H1 (cell line): ENCODE measurements around the gene BICD1. TPM values are rescaled to one million over a fixed set of nuclear protein-coding genes. Genes with fewer than 3 reads are reported as not detected.

ENCODE experiments used
- CTCF ChIA-PET: fragments of 300-600 bp; sonication (Branson Sonifier 250); formaldehyde crosslinking; loops from one replicate; lab custom pipeline; 2021; ENCODE audit not compliant: partially characterized antibody; lab: Charles Lee
- POLR2A ChIA-PET: fragments of 300-600 bp; sonication (Branson Sonifier 250); formaldehyde crosslinking; loops from one replicate; lab custom pipeline; 2021; ENCODE audit warnings: inconsistent platforms; ENCODE audit not compliant: partially characterized antibody; lab: Charles Lee
- DNase-seq, 2 experiments: peaks; one replicate each; pipeline versions ENCODE4 v3.0.0 to v3.0.0-alpha.2; 2010 to 2022; ENCODE audit warnings: low spot score in 2 of 2, low read depth in 1 of 2, mixed read lengths in 1 of 2
- FAIRE-seq: peaks from 2 replicates; lab custom pipeline; 2011; peaks lifted over from hg19 to GRCh38; lab: Jason Lieb, UNC
- H2AFZ ChIP-seq: 2 replicates; pipeline ENCODE4 v1.8.1; 2012; ENCODE audit warnings: low read length, inconsistent platforms
- H2AK5ac ChIP-seq: 2 replicates; pipeline ENCODE4 v1.6.1; 2013; ENCODE audit warnings: low read depth, low read length
- H2BK120ac ChIP-seq: replicated peaks from 2 replicates; pipeline ENCODE3; 2013; ENCODE audit warnings: low read depth, low read length, inconsistent platforms
- H2BK12ac ChIP-seq: 2 replicates; pipeline ENCODE4 v1.6.1; 2013; ENCODE audit warnings: low read depth, low read length
- H2BK15ac ChIP-seq: 2 replicates; pipeline ENCODE4 v1.6.1; 2013; ENCODE audit warnings: low read length
- H2BK20ac ChIP-seq: 2 replicates; pipeline ENCODE4 v1.6.1; 2013; ENCODE audit warnings: low read length
- H2BK5ac ChIP-seq: 2 replicates; pipeline ENCODE4 v1.6.1; 2013; ENCODE audit warnings: low read depth, low read length
- H3K14ac ChIP-seq: 2 replicates; pipeline ENCODE4 v1.6.1; 2013; ENCODE audit warnings: inconsistent platforms; ENCODE audit not compliant: insufficient read length
- H3K18ac ChIP-seq: 2 replicates; pipeline ENCODE4 v1.6.1; 2013; ENCODE audit warnings: low read length; ENCODE audit errors: extremely low read depth
- H3K23ac ChIP-seq: 2 replicates; pipeline ENCODE4 v1.6.1; 2013; ENCODE audit warnings: inconsistent platforms; ENCODE audit not compliant: insufficient read length
- H3K23me2 ChIP-seq: 2 replicates; pipeline ENCODE4 v1.6.1; 2013; ENCODE audit warnings: low read depth, low read length
- H3K27ac ChIP-seq: 2 replicates; pipeline ENCODE4 v1.6.1; 2011; ENCODE audit warnings: low read depth, low read length, inconsistent platforms
- H3K27me3 ChIP-seq, 4 experiments: replicated peaks in 1 of 4; 1 replicate in 1 of 4; 2 replicates in 3 of 4; pipeline versions ENCODE4 v1.6.1 to v1.8.1; 2011 to 2013; ENCODE audit warnings: low read length in 3 of 4, mild to moderate bottlenecking in 3 of 4, inconsistent platforms in 2 of 4, mixed read lengths in 2 of 4, moderate library complexity in 1 of 4; ENCODE audit not compliant: control insufficient read depth in 3 of 4, insufficient read depth in 3 of 4; ENCODE audit errors: extremely low read depth in 1 of 4
- H3K36me3 ChIP-seq, 4 experiments: 2 replicates each; pipeline versions ENCODE4 v1.6.1 to v1.8.1; 2011 to 2013; ENCODE audit warnings: mild to moderate bottlenecking in 4 of 4, low read length in 3 of 4, moderate library complexity in 2 of 4, control low read depth in 1 of 4, inconsistent platforms in 1 of 4; ENCODE audit not compliant: insufficient read depth in 4 of 4, control insufficient read depth in 2 of 4
- H3K4ac ChIP-seq: replicated peaks from 2 replicates; pipeline ENCODE3; 2013; ENCODE audit warnings: low read length, low read depth, mixed read lengths, inconsistent platforms; ENCODE audit not compliant: insufficient read length
- H3K4me1 ChIP-seq, 4 experiments: replicated peaks in 1 of 4; 1 replicate in 1 of 4; 2 replicates in 3 of 4; pipeline versions ENCODE4 v1.6.1 to v1.8.1; 2011 to 2013; ENCODE audit warnings: low read length in 3 of 4, inconsistent platforms in 2 of 4, mixed read lengths in 1 of 4; ENCODE audit not compliant: insufficient read depth in 4 of 4, control insufficient read depth in 3 of 4
- H3K4me2 ChIP-seq, 2 experiments: 2 replicates each; pipeline versions ENCODE4 v1.6.1 to v1.8.1; 2011 to 2013; ENCODE audit warnings: low read depth in 2 of 2, low read length in 2 of 2, control low read depth in 1 of 2, inconsistent platforms in 1 of 2, mild to moderate bottlenecking in 1 of 2; ENCODE audit not compliant: insufficient read depth in 1 of 2
- H3K4me3 ChIP-seq, 4 experiments: fragments of 200-600, 300-600 bp in 1 of 4; sonication (generic), shearing (Covaris generic), sonication (Bioruptor Twin) in 1 of 4; 2 replicates each; pipeline versions ENCODE4 v1.5.1 to v1.8.1; 2011 to 2016; ENCODE audit warnings: low read length in 4 of 4, low read depth in 3 of 4, control low read depth in 2 of 4, inconsistent platforms in 2 of 4, mild to moderate bottlenecking in 2 of 4, mixed read lengths in 1 of 4, moderate library complexity in 1 of 4; ENCODE audit not compliant: insufficient read depth in 2 of 4; ENCODE audit errors: extremely low read depth in 1 of 4
- H3K56ac ChIP-seq: replicated peaks from 2 replicates; pipeline ENCODE3; 2013; ENCODE audit warnings: low read depth, mild to moderate bottlenecking, mixed read lengths, low read length, inconsistent platforms; ENCODE audit not compliant: insufficient read length
- H3K79me1 ChIP-seq: 2 replicates; pipeline ENCODE4 v1.6.1; 2013; ENCODE audit warnings: low read depth, low read length, control low read depth
- H3K79me2 ChIP-seq, 2 experiments: 2 replicates each; pipeline versions ENCODE4 v1.6.1 to v1.8.1; 2012 to 2013; ENCODE audit warnings: low read length in 2 of 2, mild to moderate bottlenecking in 2 of 2, inconsistent platforms in 1 of 2; ENCODE audit not compliant: insufficient read depth in 2 of 2, control insufficient read depth in 1 of 2
- H3K9ac ChIP-seq, 4 experiments: replicated peaks in 1 of 4; 1 replicate in 1 of 4; 2 replicates in 3 of 4; pipeline versions ENCODE4 v1.6.1 to v1.8.1; 2011 to 2013; ENCODE audit warnings: low read depth in 3 of 4, low read length in 3 of 4, control low read depth in 2 of 4, mild to moderate bottlenecking in 2 of 4, moderate library complexity in 2 of 4, inconsistent platforms in 1 of 4; ENCODE audit errors: extremely low read depth in 1 of 4
- H3K9me3 ChIP-seq, 2 experiments: 2 replicates each; pipeline versions ENCODE4 v1.6.1 to v1.8.1; 2012 to 2013; ENCODE audit warnings: mild to moderate bottlenecking in 2 of 2, moderate library complexity in 2 of 2, control low read depth in 1 of 2, inconsistent platforms in 1 of 2, low read depth in 1 of 2, low read length in 1 of 2, mixed read lengths in 1 of 2; ENCODE audit not compliant: insufficient read depth in 2 of 2
- H4K20me1 ChIP-seq, 2 experiments: replicated peaks in 1 of 2; 2 replicates each; pipeline versions ENCODE3 to v1.8.1; 2011 to 2013; ENCODE audit warnings: inconsistent platforms in 2 of 2, low read length in 2 of 2, mild to moderate bottlenecking in 1 of 2; ENCODE audit not compliant: insufficient read depth in 2 of 2, control insufficient read depth in 1 of 2
- H4K5ac ChIP-seq: 2 replicates; pipeline ENCODE4 v1.6.1; 2013; ENCODE audit warnings: low read length, low read depth, mixed read lengths, inconsistent platforms; ENCODE audit not compliant: insufficient read length
- H4K8ac ChIP-seq: 2 replicates; pipeline ENCODE4 v1.8.0; 2013; ENCODE audit warnings: mild to moderate bottlenecking, moderate library complexity, low read length, inconsistent platforms; ENCODE audit not compliant: insufficient read depth; ENCODE audit errors: extremely low read depth
- H4K91ac ChIP-seq: replicated peaks from 2 replicates; pipeline ENCODE3; 2013; ENCODE audit warnings: low read length, mixed read lengths, inconsistent platforms; ENCODE audit not compliant: insufficient read length
- CBX8 ChIP-seq: fragments of 300-800, 300-1000 bp; sonication (generic); IDR thresholded peaks from 2 replicates; pipeline ENCODE4 v1.7.1; 2016; ENCODE audit warnings: low read depth, low read length, borderline replicate concordance
- EZH2 ChIP-seq: fragments of 200-600 bp; sonication (generic); IDR thresholded peaks from 2 replicates; pipeline ENCODE4 v1.7.1; 2012; ENCODE audit warnings: low read depth, mild to moderate bottlenecking, moderate library complexity, low read length, inconsistent platforms; ENCODE audit not compliant: severe bottlenecking
- GABPA ChIP-seq: IDR thresholded peaks from 2 replicates; pipeline ENCODE4 v1.6.1; 2011; ENCODE audit warnings: mild to moderate bottlenecking, low read length, moderate library complexity, borderline replicate concordance; ENCODE audit not compliant: insufficient read depth
- GTF2F1 ChIP-seq: IDR thresholded peaks from 2 replicates; pipeline ENCODE4 v1.6.1; 2012; ENCODE audit warnings: low read depth, low read length, improper control_type of control experiment, borderline replicate concordance
- HDAC2 ChIP-seq, 2 experiments: fragments of 300-600 bp in 1 of 2; sonication (generic) in 1 of 2; IDR thresholded peaks; 2 replicates each; pipeline ENCODE4 v1.6.1; 2011 to 2012; ENCODE audit warnings: low read depth in 2 of 2, low read length in 2 of 2, mild to moderate bottlenecking in 2 of 2, moderate library complexity in 2 of 2, borderline replicate concordance in 1 of 2, inconsistent platforms in 1 of 2
- JUND ChIP-seq: IDR thresholded peaks from 2 replicates; pipeline ENCODE4 v1.6.1; 2011; ENCODE audit warnings: mild to moderate bottlenecking, improper control_type of control experiment, low read length
- KDM4A ChIP-seq: IDR thresholded peaks from one replicate; pipeline ENCODE4 v1.7.1; 2012; ENCODE audit warnings: low read depth, mild to moderate bottlenecking, moderate library complexity, low read length, inconsistent platforms; ENCODE audit not compliant: severe bottlenecking
- KDM5A ChIP-seq: fragments of 200-600 bp; IDR thresholded peaks from 2 replicates; pipeline ENCODE4 v1.7.1; 2012; ENCODE audit warnings: mild to moderate bottlenecking, low read length, inconsistent platforms, mixed read lengths
- NANOG ChIP-seq: IDR thresholded peaks from 2 replicates; pipeline ENCODE4 v1.6.1; 2011; ENCODE audit warnings: low read length, low read depth, mild to moderate bottlenecking, inconsistent platforms; ENCODE audit not compliant: insufficient read depth, poor library complexity, severe bottlenecking
- PHF8 ChIP-seq: fragments of 200-600 bp; sonication (generic); conservative IDR thresholded peaks from 2 replicates; pipeline ENCODE4 v1.7.1; 2012; ENCODE audit warnings: low read depth, mild to moderate bottlenecking, inconsistent platforms, low read length, moderate library complexity
- RAD21 ChIP-seq, 2 experiments: IDR thresholded peaks in 1 of 2; conservative IDR thresholded peaks in 1 of 2; 2 replicates each; pipeline ENCODE4 v1.6.1; 2011; ENCODE audit warnings: low read depth in 2 of 2, low read length in 2 of 2, improper control_type of control experiment in 1 of 2, inconsistent platforms in 1 of 2, mild to moderate bottlenecking in 1 of 2, moderate library complexity in 1 of 2
- SAP30 ChIP-seq: fragments of 300-600 bp; sonication (generic); IDR thresholded peaks from 2 replicates; pipeline ENCODE4 v1.7.1; 2012; ENCODE audit warnings: low read length, moderate library complexity, mild to moderate bottlenecking, inconsistent platforms; ENCODE audit not compliant: insufficient read depth, insufficient replicate concordance
- SUZ12 ChIP-seq: fragments of 200-600 bp; sonication (generic); IDR thresholded peaks from 2 replicates; pipeline ENCODE4 v1.6.1; 2012; ENCODE audit warnings: mild to moderate bottlenecking, inconsistent platforms, low read length, moderate library complexity, mixed read lengths
- WGBS, 2 experiments: shearing (Covaris generic) in 1 of 2; methylation state at CpG; one replicate each; pipeline versions ENCODE4 v1.1.6 to v1.1.7; 2013 to 2015; ENCODE audit warnings: low lambda C conversion rate in 2 of 2, mixed read lengths in 2 of 2, inconsistent platforms in 1 of 2, low coverage in 1 of 2, missing lambda C conversion rate in 1 of 2; ENCODE audit not compliant: insufficient replicate concordance in 2 of 2, insufficient coverage in 1 of 2, insufficient read length in 1 of 2; ENCODE audit errors: extremely low coverage in 1 of 2, missing lambda C conversion rate in 1 of 2; 5-methylcytosine and 5-hydroxymethylcytosine counted together
- polyA plus RNA-seq, 7 experiments: library from polyadenylated mRNA; depleted of rRNA in 3 of 7; stranded (reverse) in 5 of 7; unstranded in 2 of 7; fragments of >200 nt in 5 of 7; fragments of 200-250 nt in 2 of 7; gene quantifications; 1 replicate in 5 of 7; 2 replicates in 1 of 7; 4 replicates in 1 of 7; pipeline versions ENCODE4 v1.2.1 to v1.2.3, GENCODE V29; 2011 to 2013; ENCODE audit warnings: missing spikeins in 2 of 7, mixed read lengths in 2 of 7
- total RNA-seq: library from RNA; stranded (reverse); fragmentation: NEBNext Ultra II Directional; extraction: Animal tissue kit (Norgen Biotek cat#: 25700); gene quantifications from 2 replicates; pipeline ENCODE4 v1.2.1, GENCODE V29; 2021

Gene BICD1
- total and polyA plus RNA-seq, 2 of the 8 experiments (the other 6 are each of a cell fraction or from before 2014, with no cell fraction given): 34.1 to 58.4 TPM

GRCh38 chr12:32080435-32080834 lies 26.2 kb upstream of the BICD1 start:
- POLR2A ChIA-PET: no interaction called here
- Histone ChIP-seq H3K4me1 (peaks cover 0 to 2% (median 0%) of the 10 kb centered on the region in 4 experiments; a peak in 1 of 7 replicates), H4K8ac (no peak overlapping the region), H3K79me2 (no peaks in the 10 kb centered on the region), H3K79me1 (no peaks in the 10 kb centered on the region), H3K56ac (no peak overlapping the region), H2AFZ (no peak overlapping the region), H3K4me2 (no peak overlapping the region), H2BK120ac (no peak overlapping the region), H4K5ac (no peak overlapping the region), H4K20me1 (no peaks in the 10 kb centered on the region), H2BK12ac (no peak overlapping the region), H2BK15ac (no peak overlapping the region), H3K27ac (no peak overlapping the region), H3K23ac (no peak overlapping the region), H3K4me3 (no peak overlapping the region), H4K91ac (no peak overlapping the region), H3K9me3 (no peaks in the 10 kb centered on the region), H3K14ac (no peak overlapping the region), H2BK5ac (no peak overlapping the region), H2BK20ac (no peak overlapping the region), H2AK5ac (no peak overlapping the region), H3K27me3 (no peaks in the 10 kb centered on the region), H3K4ac (no peak overlapping the region), H3K23me2 (no peaks in the 10 kb centered on the region), H3K18ac (no peak overlapping the region), H3K36me3 (no peaks in the 10 kb centered on the region), H3K9ac (no peak overlapping the region)
- 93% methylated on average over 3 of the region's 3 CpGs; no CpG with 5 or more reads in 1 of the 2 experiments for WGBS, 2 experiments
- CTCF ChIA-PET: interaction anchor here (0.6 kb wide), 2 partner anchors 9 to 206 kb away, joined by 3 read pairs; no protein-coding TSS in a partner anchor
- FAIRE-seq (no peak), DNase-seq (no peak)
- TF ChIP-seq RAD21 (IDR thresholded peaks at IDR 0.05 in 1 of 2, conservative IDR thresholded peaks at IDR 0.05 in 1 of 2; ENCODE audit: low read depth in 2 of 2, low read length in 2 of 2) (no peak), CBX8 (no peak), JUND (no peak), SAP30 (no peak), KDM5A (no peak), GTF2F1 (no peak), PHF8 (no peak), HDAC2 (IDR thresholded peaks at IDR 0.05; ENCODE audit: borderline replicate concordance in 1 of 2, low read depth in 2 of 2, low read length in 2 of 2) (no peak), KDM4A (no peak), GABPA (no peak), SUZ12 (no peak), NANOG (no peak), EZH2 (no peak)
